ENCODE data around the gene KRT27.

KRT27 gene

GRCh38 chr17:40730970-40731369 lies 51.4 kb downstream of the KRT27 start:
- no peak overlapping the region for H3K27ac ChIP-seq (ENCODE audit: insufficient read depth, low read length, poor library complexity, severe bottlenecking)
- no peak for DNase-seq
- H3K4me3 ChIP-seq (ENCODE audit: insufficient read depth, low read depth, low read length, poor library complexity, severe bottlenecking) = no peak overlapping the region
- no peaks in the 10 kb centered on the region for H3K4me1 ChIP-seq (ENCODE audit: control insufficient read depth, insufficient read depth, low read length, poor library complexity, severe bottlenecking)
- no peaks in the 10 kb centered on the region for H3K9me3 ChIP-seq (ENCODE audit: control insufficient read depth, low read length)
- H3K27me3 ChIP-seq (replicated peaks; ENCODE audit: control insufficient read depth, insufficient read depth, low read length, poor library complexity, severe bottlenecking) = peaks cover 5% of the 10 kb centered on the region
- H3K36me3 ChIP-seq (ENCODE audit: control insufficient read depth, insufficient read depth, low read length) = no peaks in the 10 kb centered on the region

GRCh38 chr17:40727447-40728231 lies 54.7 kb downstream of the KRT27 start:
- Histone ChIP-seq H3K9me3 (ENCODE audit: control insufficient read depth, low read length) (no peaks in the 10 kb centered on the region), H3K4me3 (ENCODE audit: insufficient read depth, low read depth, low read length, poor library complexity, severe bottlenecking) (no peak overlapping the region), H3K27ac (ENCODE audit: insufficient read depth, low read length, poor library complexity, severe bottlenecking) (no peak overlapping the region), H3K27me3 (replicated peaks; ENCODE audit: control insufficient read depth, insufficient read depth, low read length, poor library complexity, severe bottlenecking) (peaks cover 5% of the 10 kb centered on the region), H3K4me1 (ENCODE audit: control insufficient read depth, insufficient read depth, low read length, poor library complexity, severe bottlenecking) (no peaks in the 10 kb centered on the region), H3K36me3 (ENCODE audit: control insufficient read depth, insufficient read depth, low read length) (no peaks in the 10 kb centered on the region)
- no peak for DNase-seq

DNA sequence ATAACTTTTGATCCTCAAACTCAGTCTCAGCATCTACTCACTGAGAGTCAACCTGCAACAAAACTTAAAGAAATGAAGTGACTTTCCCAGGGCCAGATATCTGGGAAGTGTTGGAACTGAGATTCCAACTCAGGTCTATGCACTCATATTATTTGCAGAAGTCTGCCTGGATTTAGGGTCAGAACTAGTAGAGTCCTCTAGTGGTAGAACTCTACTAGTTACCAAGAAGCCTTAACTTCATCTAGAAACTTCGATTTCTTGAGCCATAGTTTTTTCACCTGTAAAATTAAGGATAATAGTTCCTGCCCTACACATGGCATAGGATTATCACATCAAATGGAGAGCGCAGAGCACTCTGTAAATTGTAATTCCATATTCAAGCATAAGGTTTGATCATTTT lies 55.4 kb downstream of the KRT27 start:
- DNase-seq = no peak
- H3K4me1 ChIP-seq (ENCODE audit: control insufficient read depth, insufficient read depth, low read length, poor library complexity, severe bottlenecking) = no peaks in the 10 kb centered on the region

More for the DNA sequence above, 55.4 kb downstream of the KRT27 start:
- no peaks in the 10 kb centered on the region for H3K9me3 ChIP-seq (ENCODE audit: control insufficient read depth, low read length)
- H3K36me3 ChIP-seq (ENCODE audit: control insufficient read depth, insufficient read depth, low read length) = no peaks in the 10 kb centered on the region
- H3K4me3 ChIP-seq (ENCODE audit: insufficient read depth, low read depth, low read length, poor library complexity, severe bottlenecking) = no peak overlapping the region
- no peak overlapping the region for H3K27ac ChIP-seq (ENCODE audit: insufficient read depth, low read length, poor library complexity, severe bottlenecking)
- H3K27me3 ChIP-seq (replicated peaks; ENCODE audit: control insufficient read depth, insufficient read depth, low read length, poor library complexity, severe bottlenecking) = peaks cover 5% of the 10 kb centered on the region
